ENCODE measurements around the gene ZNF780A. TPM values are rescaled to one million over a fixed set of nuclear protein-coding genes. Genes with fewer than 3 reads are reported as not detected.

The ZNF780A gene
- total and polyA plus RNA-seq, 8 donors = 8.1 to 40.5 (median 16.4) TPM

- peaks cover 0 to 26% (median 14%) of the 10 kb centered on the region in 4 donors for H3K9me3 ChIP-seq
- WGBS, 5 donors = 75 to 86% (median 85%) methylated on average over 1 of the region's 1 CpG
These were observed 33.6 kb downstream of the ZNF780A start for GRCh38 chr19:40057166-40057565.

GRCh38 chr19:40056505-40056904 lies 34.2 kb downstream of the ZNF780A start:
- Histone ChIP-seq H3K4me1 (peaks cover 7 to 26% (median 14%) of the 10 kb centered on the region in 4 donors), H3K4me3 (peak overlapping the region; percentile 74 to 96 (median 81)), H3K27me3 (no peaks in the 10 kb centered on the region), H3K36me3 (no peaks in the 10 kb centered on the region), H3K27ac (peak overlapping the region in 4 of 5 donors; percentile 71 to 79 (median 76)), H3K9me3 (peaks cover 0 to 29% (median 14%) of the 10 kb centered on the region in 4 donors)
- intact Hi-C loops (cut with DNase I; ENCODE audit: low total_unique reads) = no loop called here
- WGBS, 5 donors = 2 to 5% (median 4%) methylated on average over 7 of the region's 7 CpGs
- no peak for TF ChIP-seq CTCF (IDR thresholded peaks at IDR 0.05)
- no peak for TF ChIP-seq EP300 (IDR thresholded peaks at IDR 0.05)
- TF ChIP-seq POLR2A (IDR thresholded peaks at IDR 0.05) = no peak
- TF ChIP-seq POLR2AphosphoS5 (IDR thresholded peaks at IDR 0.05) = no peak
- DNase-seq = no peak

More at GRCh38 chr19:40057166-40057565, 33.6 kb downstream of the ZNF780A start:
- TF ChIP-seq POLR2AphosphoS5 (IDR thresholded peaks at IDR 0.05) (no peak), CTCF (IDR thresholded peaks at IDR 0.05) (no peak), POLR2A (IDR thresholded peaks at IDR 0.05) (no peak), EP300 (IDR thresholded peaks at IDR 0.05) (no peak)
- no peak for DNase-seq
- H3K27me3 ChIP-seq = no peaks in the 10 kb centered on the region
- intact Hi-C loops (cut with DNase I; ENCODE audit: low total_unique reads) = no loop called here
- peak overlapping the region in 1 of 4 donors; percentile 88 for H3K4me3 ChIP-seq
- peaks cover 7 to 26% (median 14%) of the 10 kb centered on the region in 4 donors for H3K4me1 ChIP-seq
- no peaks in the 10 kb centered on the region for H3K36me3 ChIP-seq
- no peak overlapping the region for H3K27ac ChIP-seq

- 0 to 1% (median 0%) methylated on average over 22 to 41 of the region's 41 CpGs for WGBS, 5 donors
- Histone ChIP-seq H3K4me1 (peaks cover 7 to 26% (median 14%) of the 10 kb centered on the region in 4 donors), H3K27ac (peak within 1 kb of the TSS in 4 of 5 donors; percentile 71 to 79 (median 76)), H3K27me3 (no peaks in the 10 kb centered on the region), H3K9me3 (peaks cover 0 to 29% (median 14%) of the 10 kb centered on the region in 4 donors), H3K36me3 (no peaks in the 10 kb centered on the region), H3K4me3 (peak within 1 kb of the TSS; percentile 74 to 96 (median 81))
- peak; percentile 67 to 86 for DNase-seq
- TF ChIP-seq EP300 (IDR thresholded peaks at IDR 0.05) (no peak), POLR2AphosphoS5 (IDR thresholded peaks at IDR 0.05) (peak in 2 of 3 donors; percentile 19 to 48), POLR2A (IDR thresholded peaks at IDR 0.05) (no peak)
- intact Hi-C loops (cut with DNase I; ENCODE audit: low total_unique reads) = no loop called here
These were observed 34.8 kb downstream of the ZNF780A start, which contains the start of gene ZNF780B for GRCh38 chr19:40055832-40056504. Gene ZNF780B (minus strand): TSS chr19:40056231. CDS start chr19:40050332, 5,899 bp downstream.

- Histone ChIP-seq H3K4me3 (peak overlapping the region; percentile 74 to 96 (median 81)), H3K4me1 (peaks cover 7 to 26% (median 14%) of the 10 kb centered on the region in 4 donors), H3K27ac (peak overlapping the region in 2 of 5 donors; percentile 74 to 79), H3K9me3 (peaks cover 0 to 30% (median 18%) of the 10 kb centered on the region in 4 donors), H3K27me3 (no peaks in the 10 kb centered on the region), H3K36me3 (peaks cover 0 to 8% (median 7%) of the 10 kb centered on the region in 4 donors)
- no peak for TF ChIP-seq POLR2AphosphoS5 (IDR thresholded peaks at IDR 0.05)
- TF ChIP-seq EP300 (IDR thresholded peaks at IDR 0.05) = no peak
- no peak for TF ChIP-seq POLR2A (IDR thresholded peaks at IDR 0.05)
- TF ChIP-seq CTCF (IDR thresholded peaks at IDR 0.05) = no peak
- no peak for DNase-seq
- 40 to 49% (median 42%) methylated on average over 10 of the region's 10 CpGs for WGBS, 5 donors
- intact Hi-C loops (cut with DNase I; ENCODE audit: low total_unique reads) = no loop called here
These were observed 35.7 kb downstream of the ZNF780A start for GRCh38 chr19:40055049-40055448.

Data from stomach (tissue), 9 donors.